Myocyte (in vitro differentiated cells): ENCODE data around the gene STK32B. TPM values are rescaled to one million over a fixed set of nuclear protein-coding genes. Genes with fewer than 3 reads are reported as not detected.
"Not testable (repeated sequence)": the region's sequence is repeated elsewhere in the genome, so short reads cannot be mapped to it uniquely, and the experiment has no call there.

Experiments used
- DNase-seq: peaks from one replicate; pipeline ENCODE4 v3.0.0-alpha.2; 2012; ENCODE audit warnings: low read depth
- total RNA-seq: library from RNA; depleted of rRNA; stranded (reverse); fragments of >200 nt; gene quantifications from 2 replicates; pipeline ENCODE4 v1.2.3, GENCODE V29; 2014

STK32B gene
- total RNA-seq, 1 donor from 2014 or later = 0.29 TPM

GRCh38 chr4:5157791-5158770 is 106.8 kb downstream of the STK32B start:
- DNase-seq = no peak

- DNase-seq = no peak
Measured at GRCh38 chr4:5158825-5159224, 107.5 kb downstream of the STK32B start.

- no peak for DNase-seq
Measured at GRCh38 chr4:5160668-5161067, 109.4 kb downstream of the STK32B start.

- DNase-seq = no peak
Measured at GRCh38 chr4:5162909-5163508, 111.7 kb downstream of the STK32B start.

GRCh38 chr4:5164221-5164912 is 113.1 kb downstream of the STK32B start:
- no peak for DNase-seq

GRCh38 chr4:5165420-5166369 is 114.4 kb downstream of the STK32B start:
- DNase-seq = peak; percentile 59

GRCh38 chr4:5166377-5166776 is 115.1 kb downstream of the STK32B start:
- DNase-seq = no peak

- no peak for DNase-seq
Measured at GRCh38 chr4:5168891-5169290, 117.6 kb downstream of the STK32B start.

GRCh38 chr4:5175836-5176235 is 124.6 kb downstream of the STK32B start:
- not testable (repeated sequence) for DNase-seq

GRCh38 chr4:5184606-5185005 is 133.3 kb downstream of the STK32B start:
- no peak for DNase-seq

GRCh38 chr4:5185551-5185950 is 134.3 kb downstream of the STK32B start:
- DNase-seq = no peak

- no peak for DNase-seq
Measured at GRCh38 chr4:5186271-5187064, 135.2 kb downstream of the STK32B start.

- DNase-seq = no peak
Measured at GRCh38 chr4:5188130-5188529, 136.8 kb downstream of the STK32B start.

- DNase-seq = no peak
Measured at GRCh38 chr4:5191831-5192230, 140.6 kb downstream of the STK32B start.

- DNase-seq = no peak
Measured at GRCh38 chr4:5192271-5192670, 141.0 kb downstream of the STK32B start.

- no peak for DNase-seq
Measured at GRCh38 chr4:5192678-5193077, 141.4 kb downstream of the STK32B start.

- DNase-seq = no peak
Measured at GRCh38 chr4:5198656-5199541, 147.6 kb downstream of the STK32B start.

GRCh38 chr4:5199912-5200311 is 148.6 kb downstream of the STK32B start:
- no peak for DNase-seq

GRCh38 chr4:5200513-5200912 is 149.2 kb downstream of the STK32B start:
- DNase-seq = no peak
